ENCODE results near the gene CD302.
A peak's percentile ranks its signal among the peaks of the same experiment; 100 is the strongest.

Gene CD302

GRCh38 chr2:159797543-159798375 lies at the start of gene CD302:
Gene CD302, minus strand, starts transcription at chr2:159798208. Its CDS starts 10 bp downstream, at chr2:159798198.
- ATAC-seq (ENCODE audit: low read depth) (peak; percentile 85), DNase-seq (ENCODE audit: low spot score) (peak; percentile 64)
- no peaks in the 10 kb centered on the region for H3K4me1 ChIP-seq (ENCODE audit: insufficient read depth, poor library complexity, severe bottlenecking)
- no peaks in the 10 kb centered on the region for H3K36me3 ChIP-seq (ENCODE audit: low read depth)
- peak within 1 kb of the TSS; percentile 58 for H3K4me3 ChIP-seq (ENCODE audit: severe bottlenecking)
- no peak for TF ChIP-seq CTCF (IDR thresholded peaks at IDR 0.05; ENCODE audit: poor library complexity, severe bottlenecking)
- H3K27me3 ChIP-seq (ENCODE audit: insufficient read depth, poor library complexity, severe bottlenecking) = no peaks in the 10 kb centered on the region
- H3K9me3 ChIP-seq (ENCODE audit: severe bottlenecking) = no peaks in the 10 kb centered on the region
- no peak within 1 kb of the TSS for H3K27ac ChIP-seq (ENCODE audit: poor library complexity, severe bottlenecking)

GRCh38 chr2:159846564-159846963 lies 48.6 kb upstream of the CD302 start:
- Histone ChIP-seq H3K36me3 (ENCODE audit: low read depth) (no peaks in the 10 kb centered on the region), H3K4me1 (ENCODE audit: insufficient read depth, poor library complexity, severe bottlenecking) (no peaks in the 10 kb centered on the region), H3K27me3 (ENCODE audit: insufficient read depth, poor library complexity, severe bottlenecking) (no peaks in the 10 kb centered on the region), H3K9me3 (ENCODE audit: severe bottlenecking) (no peaks in the 10 kb centered on the region), H3K27ac (ENCODE audit: poor library complexity, severe bottlenecking) (no peak overlapping the region), H3K4me3 (ENCODE audit: severe bottlenecking) (no peak overlapping the region)
- TF ChIP-seq CTCF (IDR thresholded peaks at IDR 0.05; ENCODE audit: poor library complexity, severe bottlenecking) = no peak
- no peak for ATAC-seq (ENCODE audit: low read depth)
- DNase-seq (ENCODE audit: low spot score) = no peak

GRCh38 chr2:159840616-159841015 lies 42.6 kb upstream of the CD302 start:
- TF ChIP-seq CTCF (IDR thresholded peaks at IDR 0.05; ENCODE audit: poor library complexity, severe bottlenecking) = no peak
- no peak for ATAC-seq (ENCODE audit: low read depth)
- DNase-seq (ENCODE audit: low spot score) = no peak

GRCh38 chr2:159832858-159833257 lies 34.9 kb upstream of the CD302 start:
- DNase-seq (ENCODE audit: low spot score) (no peak), ATAC-seq (ENCODE audit: low read depth) (no peak)
- TF ChIP-seq CTCF (IDR thresholded peaks at IDR 0.05; ENCODE audit: poor library complexity, severe bottlenecking) = no peak
- H3K27me3 ChIP-seq (ENCODE audit: insufficient read depth, poor library complexity, severe bottlenecking) = no peaks in the 10 kb centered on the region
- H3K9me3 ChIP-seq (ENCODE audit: severe bottlenecking) = no peaks in the 10 kb centered on the region
- H3K36me3 ChIP-seq (ENCODE audit: low read depth) = no peaks in the 10 kb centered on the region
- no peaks in the 10 kb centered on the region for H3K4me1 ChIP-seq (ENCODE audit: insufficient read depth, poor library complexity, severe bottlenecking)
- no peak overlapping the region for H3K27ac ChIP-seq (ENCODE audit: poor library complexity, severe bottlenecking)
- no peak overlapping the region for H3K4me3 ChIP-seq (ENCODE audit: severe bottlenecking)

More at GRCh38 chr2:159840616-159841015, 42.6 kb upstream of the CD302 start:
- Histone ChIP-seq H3K27ac (ENCODE audit: poor library complexity, severe bottlenecking) (no peak overlapping the region), H3K27me3 (ENCODE audit: insufficient read depth, poor library complexity, severe bottlenecking) (no peaks in the 10 kb centered on the region), H3K4me1 (ENCODE audit: insufficient read depth, poor library complexity, severe bottlenecking) (no peaks in the 10 kb centered on the region), H3K36me3 (ENCODE audit: low read depth) (no peaks in the 10 kb centered on the region), H3K9me3 (ENCODE audit: severe bottlenecking) (no peaks in the 10 kb centered on the region), H3K4me3 (ENCODE audit: severe bottlenecking) (no peak overlapping the region)

GRCh38 chr2:159832026-159832425 lies 34.0 kb upstream of the CD302 start:
- Histone ChIP-seq H3K4me1 (ENCODE audit: insufficient read depth, poor library complexity, severe bottlenecking) (no peaks in the 10 kb centered on the region), H3K27ac (ENCODE audit: poor library complexity, severe bottlenecking) (no peak overlapping the region), H3K4me3 (ENCODE audit: severe bottlenecking) (no peak overlapping the region), H3K36me3 (ENCODE audit: low read depth) (no peaks in the 10 kb centered on the region), H3K27me3 (ENCODE audit: insufficient read depth, poor library complexity, severe bottlenecking) (no peaks in the 10 kb centered on the region), H3K9me3 (ENCODE audit: severe bottlenecking) (no peaks in the 10 kb centered on the region)
- no peak for ATAC-seq (ENCODE audit: low read depth)
- no peak for TF ChIP-seq CTCF (IDR thresholded peaks at IDR 0.05; ENCODE audit: poor library complexity, severe bottlenecking)
- DNase-seq (ENCODE audit: low spot score) = no peak

Data from RWPE2 (cell line).